Measurements from ENCODE around the gene LY6G5B.

The LY6G5B gene

GRCh38 chr6:31721351-31722020 lies 51.7 kb downstream of the LY6G5B start, which contains the start of gene LY6G6C:
TSS of gene LY6G6C (minus strand) at chr6:31721746. CDS start at chr6:31721679, 67 bp downstream.
- no peak for TF ChIP-seq SIN3A (IDR thresholded peaks at IDR 0.05; ENCODE audit: borderline replicate concordance, insufficient read depth, low read length)
- no peak for TF ChIP-seq POLR2AphosphoS5 (IDR thresholded peaks at IDR 0.05; ENCODE audit: low read depth, low read length)

DNA sequence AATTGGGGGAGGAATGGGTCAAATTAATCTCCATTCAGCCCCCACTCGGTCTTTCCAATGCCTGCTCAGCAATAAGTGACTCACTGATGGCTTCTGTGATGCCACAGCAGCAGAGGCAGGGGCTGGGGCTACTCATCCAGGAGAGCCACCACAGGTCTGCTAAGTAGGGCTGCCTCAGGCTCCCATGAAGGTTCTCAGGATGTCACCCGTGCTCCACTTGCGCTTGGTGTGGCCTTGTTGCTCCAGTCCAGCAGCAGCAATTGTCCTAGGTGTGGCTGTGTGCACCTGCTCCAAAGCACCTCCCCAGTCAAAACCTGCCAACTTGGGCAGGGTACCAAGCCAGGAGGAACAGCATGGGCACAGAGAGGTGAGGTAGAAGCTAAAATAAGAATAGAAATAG lies 52.4 kb downstream of the LY6G5B start:
- no peak for TF ChIP-seq SIN3A (IDR thresholded peaks at IDR 0.05; ENCODE audit: borderline replicate concordance, insufficient read depth, low read length)
- TF ChIP-seq FOXP2 (optimal IDR thresholded peaks at IDR 0.05; ENCODE audit: borderline replicate concordance, extremely low read depth, extremely low read length, insufficient read depth) = no peak
- TF ChIP-seq, protein P1, sequence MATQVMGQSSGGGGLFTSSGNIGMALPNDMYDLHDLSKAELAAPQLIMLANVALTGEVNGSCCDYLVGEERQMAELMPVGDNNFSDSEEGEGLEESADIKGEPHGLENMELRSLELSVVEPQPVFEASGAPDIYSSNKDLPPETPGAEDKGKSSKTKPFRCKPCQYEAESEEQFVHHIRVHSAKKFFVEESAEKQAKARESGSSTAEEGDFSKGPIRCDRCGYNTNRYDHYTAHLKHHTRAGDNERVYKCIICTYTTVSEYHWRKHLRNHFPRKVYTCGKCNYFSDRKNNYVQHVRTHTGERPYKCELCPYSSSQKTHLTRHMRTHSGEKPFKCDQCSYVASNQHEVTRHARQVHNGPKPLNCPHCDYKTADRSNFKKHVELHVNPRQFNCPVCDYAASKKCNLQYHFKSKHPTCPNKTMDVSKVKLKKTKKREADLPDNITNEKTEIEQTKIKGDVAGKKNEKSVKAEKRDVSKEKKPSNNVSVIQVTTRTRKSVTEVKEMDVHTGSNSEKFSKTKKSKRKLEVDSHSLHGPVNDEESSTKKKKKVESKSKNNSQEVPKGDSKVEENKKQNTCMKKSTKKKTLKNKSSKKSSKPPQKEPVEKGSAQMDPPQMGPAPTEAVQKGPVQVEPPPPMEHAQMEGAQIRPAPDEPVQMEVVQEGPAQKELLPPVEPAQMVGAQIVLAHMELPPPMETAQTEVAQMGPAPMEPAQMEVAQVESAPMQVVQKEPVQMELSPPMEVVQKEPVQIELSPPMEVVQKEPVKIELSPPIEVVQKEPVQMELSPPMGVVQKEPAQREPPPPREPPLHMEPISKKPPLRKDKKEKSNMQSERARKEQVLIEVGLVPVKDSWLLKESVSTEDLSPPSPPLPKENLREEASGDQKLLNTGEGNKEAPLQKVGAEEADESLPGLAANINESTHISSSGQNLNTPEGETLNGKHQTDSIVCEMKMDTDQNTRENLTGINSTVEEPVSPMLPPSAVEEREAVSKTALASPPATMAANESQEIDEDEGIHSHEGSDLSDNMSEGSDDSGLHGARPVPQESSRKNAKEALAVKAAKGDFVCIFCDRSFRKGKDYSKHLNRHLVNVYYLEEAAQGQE (IDR thresholded peaks at IDR 0.05; ENCODE audit: insufficient read depth in 1 of 2, low read depth in 2 of 2, low read length in 2 of 2) = no peak
- TF ChIP-seq TAF1 (IDR thresholded peaks at IDR 0.05; ENCODE audit: borderline replicate concordance, insufficient read depth, low read length) = no peak
- no peak for TF ChIP-seq POLR2AphosphoS5 (IDR thresholded peaks at IDR 0.05; ENCODE audit: low read depth, low read length)
